ENCODE results near the gene KCNMA1. TPM values are rescaled to one million over a fixed set of nuclear protein-coding genes. Genes with fewer than 3 reads are reported as not detected.

The KCNMA1 gene
- total RNA-seq, 4 donors from 2014 or later = 66.8 to 96.5 (median 78.9) TPM

GRCh38 chr10:77264527-77264926, 373.1 kb downstream of the KCNMA1 start:
- no peaks in the 10 kb centered on the region for H3K9me3 ChIP-seq
- ATAC-seq (no peak), DNase-seq (no peak)
- no peaks in the 10 kb centered on the region for H3K27me3 ChIP-seq
- H3K36me3 ChIP-seq = no peaks in the 10 kb centered on the region
- in situ Hi-C loops (cut with MboI; ENCODE audit: low sequenced_read_pairs in 4 of 4) = no loop called here
- TF ChIP-seq CTCF (IDR thresholded peaks at IDR 0.05 in 4 of 5, conservative IDR thresholded peaks at IDR 0.05 in 1 of 5) (no peak), POLR2A (IDR thresholded peaks at IDR 0.05) (no peak)
- no peak overlapping the region for H3K4me3 ChIP-seq
- intact Hi-C loops (cut with DNase I; ENCODE audit: low total_unique reads) = no loop called here
- H3K27ac ChIP-seq = no peak overlapping the region
- peaks cover 29 to 31% of the 10 kb centered on the region in 2 donors for H3K4me1 ChIP-seq

GRCh38 chr10:77264107-77264506, 373.5 kb downstream of the KCNMA1 start:
- H3K4me1 ChIP-seq = peaks cover 25 to 31% of the 10 kb centered on the region in 2 donors
- in situ Hi-C loops (cut with MboI; ENCODE audit: low sequenced_read_pairs in 4 of 4) (no loop called here), intact Hi-C loops (cut with DNase I; ENCODE audit: low total_unique reads) (no loop called here)
- no peak for TF ChIP-seq POLR2A (IDR thresholded peaks at IDR 0.05)
- H3K36me3 ChIP-seq = no peaks in the 10 kb centered on the region
- no peak overlapping the region for H3K27ac ChIP-seq
- H3K4me3 ChIP-seq = no peak overlapping the region
- ATAC-seq (no peak), DNase-seq (no peak)
- no peaks in the 10 kb centered on the region for H3K27me3 ChIP-seq
- H3K9me3 ChIP-seq = no peaks in the 10 kb centered on the region

- intact Hi-C loops (cut with DNase I; ENCODE audit: low total_unique reads) = no loop called here
- no peak for TF ChIP-seq CTCF (IDR thresholded peaks at IDR 0.05 in 4 of 5, conservative IDR thresholded peaks at IDR 0.05 in 1 of 5)
- no peak for TF ChIP-seq POLR2A (IDR thresholded peaks at IDR 0.05)
- Histone ChIP-seq H3K9me3 (no peaks in the 10 kb centered on the region), H3K4me1 (peaks cover 21 to 28% of the 10 kb centered on the region in 2 donors), H3K36me3 (no peaks in the 10 kb centered on the region), H3K27me3 (no peaks in the 10 kb centered on the region), H3K27ac (no peak overlapping the region), H3K4me3 (no peak overlapping the region)
- in situ Hi-C loops (cut with MboI; ENCODE audit: low sequenced_read_pairs in 4 of 4) = no loop called here
- ATAC-seq (no peak), DNase-seq (no peak)
These were observed 373.9 kb downstream of the KCNMA1 start for GRCh38 chr10:77263700-77264099.

- in situ Hi-C loops (cut with MboI; ENCODE audit: low sequenced_read_pairs in 4 of 4) (no loop called here), intact Hi-C loops (cut with DNase I; ENCODE audit: low total_unique reads) (no loop called here)
- ATAC-seq = no peak
- Histone ChIP-seq H3K4me1 (peaks cover 0 to 7% of the 10 kb centered on the region in 2 donors), H3K4me3 (no peak overlapping the region), H3K36me3 (no peaks in the 10 kb centered on the region), H3K27me3 (no peaks in the 10 kb centered on the region), H3K27ac (no peak overlapping the region), H3K9me3 (no peaks in the 10 kb centered on the region)
- DNase-seq = no peak
- TF ChIP-seq POLR2A (IDR thresholded peaks at IDR 0.05) (no peak), CTCF (IDR thresholded peaks at IDR 0.05 in 4 of 5, conservative IDR thresholded peaks at IDR 0.05 in 1 of 5) (no peak)
These were observed 376.5 kb downstream of the KCNMA1 start for GRCh38 chr10:77261146-77261545.

GRCh38 chr10:77259171-77259874, 378.3 kb downstream of the KCNMA1 start:
- no peaks in the 10 kb centered on the region for H3K27me3 ChIP-seq
- H3K4me1 ChIP-seq = peaks cover 0 to 2% of the 10 kb centered on the region in 2 donors
- H3K4me3 ChIP-seq = no peak overlapping the region
- DNase-seq (no peak), ATAC-seq (no peak)
- H3K9me3 ChIP-seq = no peaks in the 10 kb centered on the region
- TF ChIP-seq POLR2A (IDR thresholded peaks at IDR 0.05) = no peak
- no peak for TF ChIP-seq CTCF (IDR thresholded peaks at IDR 0.05 in 4 of 5, conservative IDR thresholded peaks at IDR 0.05 in 1 of 5)
- no peaks in the 10 kb centered on the region for H3K36me3 ChIP-seq
- intact Hi-C loops (cut with DNase I; ENCODE audit: low total_unique reads) (no loop called here), in situ Hi-C loops (cut with MboI; ENCODE audit: low sequenced_read_pairs in 4 of 4) (no loop called here)
- H3K27ac ChIP-seq = no peak overlapping the region
